Aorta (tissue), 5 donors: ENCODE data around the gene SPRTN. TPM values are rescaled to one million over a fixed set of nuclear protein-coding genes. Genes with fewer than 3 reads are reported as not detected.
A peak's percentile ranks its signal among the peaks of the same experiment; 100 is the strongest.

ENCODE experiments used
- ATAC-seq: fragments of 200-7000 bp; cut with Tn5 transposase; one replicate; pipeline ENCODE4 v1.9.1; 2022; ENCODE audit warnings: moderate library complexity; ENCODE audit not compliant: low FRiP score
- DNase-seq, 2 donors: peaks; one replicate each; pipeline ENCODE4 v3.0.0-alpha.2; 2020
- H3K27ac ChIP-seq, 2 donors: one replicate each; pipeline ENCODE4 v1.5.1; 2013; ENCODE audit warnings: low read length in 2 of 2, mild to moderate bottlenecking in 2 of 2, moderate library complexity in 2 of 2, control low read depth in 1 of 2, inconsistent platforms in 1 of 2, low read depth in 1 of 2
- H3K27me3 ChIP-seq, 2 donors: one replicate each; pipeline ENCODE4 v1.6.1; 2013; ENCODE audit warnings: control low read depth in 1 of 2, low read length in 1 of 2, mild to moderate bottlenecking in 1 of 2, moderate library complexity in 1 of 2; ENCODE audit not compliant: insufficient read depth in 2 of 2, control insufficient read depth in 1 of 2
- H3K36me3 ChIP-seq, 2 donors: one replicate each; pipeline ENCODE4 v1.6.1; 2013; ENCODE audit warnings: control low read depth in 1 of 2, low read length in 1 of 2, mild to moderate bottlenecking in 1 of 2; ENCODE audit not compliant: insufficient read depth in 2 of 2, control insufficient read depth in 1 of 2
- H3K4me1 ChIP-seq, 2 donors: one replicate each; pipeline ENCODE4 v1.6.1; 2013; ENCODE audit warnings: low read length in 2 of 2, control low read depth in 1 of 2, mild to moderate bottlenecking in 1 of 2, moderate library complexity in 1 of 2; ENCODE audit not compliant: insufficient read depth in 2 of 2, control insufficient read depth in 1 of 2
- H3K4me3 ChIP-seq, 2 donors: one replicate each; pipeline ENCODE4 v1.5.1; 2013; ENCODE audit warnings: low read length in 2 of 2, control low read depth in 1 of 2, mild to moderate bottlenecking in 1 of 2
- H3K9me3 ChIP-seq: one replicate; pipeline ENCODE4 v1.6.1; 2013; ENCODE audit warnings: mild to moderate bottlenecking, low read length; ENCODE audit not compliant: control insufficient read depth
- WGBS, 2 donors: extraction: QIAGEN DNeasy Blood & Tissue Kit; methylation state at CpG; one replicate each; pipeline ENCODE4 v1.1.7; 2013; 5-methylcytosine and 5-hydroxymethylcytosine counted together
- intact Hi-C, 2 donors: fragments of 100-400 bp; cut with DNase I; formaldehyde crosslinking; loops; one replicate each; pipeline versions ENCODE4 v1.14.2 to v1.15.0; 2022
- polyA plus RNA-seq, 2 donors: library from polyadenylated mRNA; stranded (reverse); fragments of 200-250 nt; gene quantifications; one replicate each; pipeline ENCODE4 v1.2.3, GENCODE V29; 2013
- total RNA-seq, 2 donors: library from RNA; stranded (reverse); fragmentation: NEBNext Ultra II Directional; extraction: Animal tissue kit (Norgen Biotek cat#: 25700); gene quantifications; one replicate each; pipeline ENCODE4 v1.2.1, GENCODE V29; 2021
- donor health status: healthy with polysubstance abuse.
- donor health status: Bipolar disorder and iron deficiency.
- donor health status: DM: no; HTN: no; CAD: no.
- donor health status: DM: no; HTN: no; CAD: no.
- donor health status: DM: yes; HTN: yes; CAD: no.

Gene SPRTN
- total and polyA plus RNA-seq, 4 donors, result 3.5 to 12.1 (median 6.7) TPM

- no peak overlapping the region for H3K4me3 ChIP-seq
- no peak overlapping the region for H3K27ac ChIP-seq
- ATAC-seq (no peak), DNase-seq (peak in 1 of 2 donors; percentile 69)
- no peaks in the 10 kb centered on the region for H3K9me3 ChIP-seq
- H3K36me3 ChIP-seq, result no peaks in the 10 kb centered on the region
- H3K4me1 ChIP-seq, result no peaks in the 10 kb centered on the region
- WGBS, 2 donors, result 95 to 96% methylated on average over 38 to 44 of the region's 44 CpGs
- intact Hi-C loops, result no loop called here
- no peaks in the 10 kb centered on the region for H3K27me3 ChIP-seq
These were observed 20.6 kb upstream of the SPRTN start for GRCh38 chr1:231317306-231318014.

GRCh38 chr1:231318015-231318355, 20.1 kb upstream of the SPRTN start:
- Histone ChIP-seq H3K27ac (no peak overlapping the region), H3K4me1 (no peaks in the 10 kb centered on the region), H3K27me3 (no peaks in the 10 kb centered on the region), H3K36me3 (no peaks in the 10 kb centered on the region), H3K4me3 (no peak overlapping the region), H3K9me3 (no peaks in the 10 kb centered on the region)
- 95 to 96% methylated on average over 15 of the region's 15 CpGs for WGBS, 2 donors
- no peak for ATAC-seq
- DNase-seq, result no peak
- intact Hi-C loops, result no loop called here

- Histone ChIP-seq H3K4me3 (no peak overlapping the region), H3K4me1 (no peaks in the 10 kb centered on the region), H3K27me3 (no peaks in the 10 kb centered on the region), H3K27ac (no peak overlapping the region), H3K9me3 (no peaks in the 10 kb centered on the region), H3K36me3 (no peaks in the 10 kb centered on the region)
- ATAC-seq (no peak), DNase-seq (no peak)
- intact Hi-C loops, result no loop called here
- 84 to 90% methylated on average over 4 of the region's 4 CpGs for WGBS, 2 donors
These were observed 19.5 kb upstream of the SPRTN start for GRCh38 chr1:231318568-231318967.

GRCh38 chr1:231319080-231319479, 19.0 kb upstream of the SPRTN start:
- no peak for ATAC-seq

GRCh38 chr1:231322880-231323530, 15.1 kb upstream of the SPRTN start:
- no peak overlapping the region for H3K27ac ChIP-seq
- no peaks in the 10 kb centered on the region for H3K4me1 ChIP-seq
- intact Hi-C loops, result no loop called here
- ATAC-seq (no peak), DNase-seq (no peak)
- no peaks in the 10 kb centered on the region for H3K9me3 ChIP-seq
- H3K4me3 ChIP-seq, result no peak overlapping the region
- no peaks in the 10 kb centered on the region for H3K27me3 ChIP-seq
- WGBS, 2 donors, result 79 to 80% methylated on average over 7 of the region's 7 CpGs
- H3K36me3 ChIP-seq, result no peaks in the 10 kb centered on the region

More at GRCh38 chr1:231319080-231319479, 19.0 kb upstream of the SPRTN start:
- H3K9me3 ChIP-seq, result no peaks in the 10 kb centered on the region
- 93% methylated on average over 9 of the region's 9 CpGs for WGBS, 2 donors
- no peak overlapping the region for H3K4me3 ChIP-seq
- intact Hi-C loops, result no loop called here
- no peaks in the 10 kb centered on the region for H3K36me3 ChIP-seq
- no peak for DNase-seq
- no peak overlapping the region for H3K27ac ChIP-seq
- no peaks in the 10 kb centered on the region for H3K27me3 ChIP-seq
- no peaks in the 10 kb centered on the region for H3K4me1 ChIP-seq

- 81% methylated on average over 5 of the region's 5 CpGs for WGBS, 2 donors
- no peaks in the 10 kb centered on the region for H3K27me3 ChIP-seq
- intact Hi-C loops, result no loop called here
- H3K36me3 ChIP-seq, result no peaks in the 10 kb centered on the region
- no peak overlapping the region for H3K4me3 ChIP-seq
- H3K4me1 ChIP-seq, result no peaks in the 10 kb centered on the region
- ATAC-seq (no peak), DNase-seq (no peak)
- no peak overlapping the region for H3K27ac ChIP-seq
- H3K9me3 ChIP-seq, result no peaks in the 10 kb centered on the region
These were observed 13.4 kb upstream of the SPRTN start for GRCh38 chr1:231324660-231325059.

GRCh38 chr1:231326248-231326647, 11.8 kb upstream of the SPRTN start:
- H3K9me3 ChIP-seq, result no peaks in the 10 kb centered on the region
- H3K4me1 ChIP-seq, result no peaks in the 10 kb centered on the region
- intact Hi-C loops, result no loop called here
- H3K36me3 ChIP-seq, result no peaks in the 10 kb centered on the region
- no peaks in the 10 kb centered on the region for H3K27me3 ChIP-seq
- H3K27ac ChIP-seq, result no peak overlapping the region
- H3K4me3 ChIP-seq, result no peak overlapping the region
- ATAC-seq (no peak), DNase-seq (no peak)
- 40 to 56% methylated on average over 1 of the region's 1 CpG for WGBS, 2 donors

- Histone ChIP-seq H3K4me1 (no peaks in the 10 kb centered on the region), H3K27ac (no peak overlapping the region), H3K27me3 (no peaks in the 10 kb centered on the region), H3K36me3 (no peaks in the 10 kb centered on the region), H3K4me3 (no peak overlapping the region), H3K9me3 (no peaks in the 10 kb centered on the region)
- WGBS, 2 donors, result 77 to 78% methylated on average over 5 of the region's 5 CpGs
- ATAC-seq, result no peak
- DNase-seq, result no peak
- intact Hi-C loops, result no loop called here
These were observed 10.5 kb upstream of the SPRTN start for GRCh38 chr1:231327617-231328016.

- DNase-seq, result no peak
- intact Hi-C loops, result no loop called here
- Histone ChIP-seq H3K4me3 (no peak overlapping the region), H3K27ac (no peak overlapping the region), H3K36me3 (no peaks in the 10 kb centered on the region), H3K27me3 (no peaks in the 10 kb centered on the region), H3K9me3 (no peaks in the 10 kb centered on the region), H3K4me1 (no peaks in the 10 kb centered on the region)
- WGBS, 2 donors, result 89 to 92% methylated on average over 7 of the region's 7 CpGs
- ATAC-seq, result no peak
These were observed 8.6 kb upstream of the SPRTN start for GRCh38 chr1:231329483-231329882.
